HG03565 (cell line): ENCODE data around the gene TANC1.
A peak's percentile ranks its signal among the peaks of the same experiment; 100 is the strongest.
"Not testable (repeated sequence)": the region's sequence is repeated elsewhere in the genome, so short reads cannot be mapped to it uniquely, and the experiment has no call there.

ENCODE experiments used
- ATAC-seq: cut with Tn5 transposase; IDR thresholded peaks from one replicate; pipeline ENCODE4 v1.9.1; 2021; ENCODE audit warnings: mild to moderate bottlenecking, moderate library complexity; ENCODE audit not compliant: unreplicated experiment

The TANC1 gene

GRCh38 chr2:159082119-159082518, 113.7 kb downstream of the TANC1 start:
- no peak for ATAC-seq

GRCh38 chr2:159084384-159085370, 116.2 kb downstream of the TANC1 start:
- ATAC-seq = no peak

- no peak for ATAC-seq
Measured at GRCh38 chr2:159086342-159086741, 117.9 kb downstream of the TANC1 start.

GRCh38 chr2:159086826-159087225, 118.4 kb downstream of the TANC1 start:
- ATAC-seq = no peak

- no peak for ATAC-seq
Measured at GRCh38 chr2:159088906-159089305, 120.5 kb downstream of the TANC1 start.

GRCh38 chr2:159089543-159089942, 121.1 kb downstream of the TANC1 start:
- no peak for ATAC-seq

- ATAC-seq = peak; percentile 56
Measured at GRCh38 chr2:159090514-159091201, 122.2 kb downstream of the TANC1 start.

GRCh38 chr2:159091381-159091780, 122.9 kb downstream of the TANC1 start:
- ATAC-seq = no peak

- ATAC-seq = no peak
Measured at GRCh38 chr2:159091976-159092375, 123.5 kb downstream of the TANC1 start.

GRCh38 chr2:159093497-159093896, 125.1 kb downstream of the TANC1 start:
- ATAC-seq = no peak

GRCh38 chr2:159094173-159094737, 125.8 kb downstream of the TANC1 start:
- no peak for ATAC-seq

GRCh38 chr2:159095813-159096212, 127.4 kb downstream of the TANC1 start:
- no peak for ATAC-seq

- ATAC-seq = not testable (repeated sequence)
Measured at GRCh38 chr2:159096302-159096855, 127.9 kb downstream of the TANC1 start.

- no peak for ATAC-seq
Measured at GRCh38 chr2:159096901-159097300, 128.5 kb downstream of the TANC1 start.

- no peak for ATAC-seq
Measured at GRCh38 chr2:159098361-159098760, 129.9 kb downstream of the TANC1 start.

GRCh38 chr2:159098921-159099411, 130.5 kb downstream of the TANC1 start:
- peak; percentile 56 for ATAC-seq

GRCh38 chr2:159101755-159102489, 133.5 kb downstream of the TANC1 start:
- no peak for ATAC-seq

GRCh38 chr2:159103411-159103810, 135.0 kb downstream of the TANC1 start:
- no peak for ATAC-seq

GRCh38 chr2:159106109-159106508, 137.7 kb downstream of the TANC1 start:
- ATAC-seq = no peak

- ATAC-seq = no peak
Measured at GRCh38 chr2:159108181-159108893, 139.9 kb downstream of the TANC1 start.
